SK-N-MC (cell line): ENCODE results near the gene PLA2G4E.

ENCODE experiments used
- DNase-seq: peaks from one replicate; pipeline ENCODE4 v3.0.0-alpha.2; 2011; ENCODE audit warnings: low read depth, low spot score
- H3K27ac ChIP-seq: fragments of 200-600 bp; sonication (generic); 2 replicates; pipeline ENCODE4 v1.5.1; 2016; ENCODE audit warnings: mixed run types
- H3K36me3 ChIP-seq: fragments of 200-600 bp; sonication (generic); 2 replicates; pipeline ENCODE4 v1.6.1; 2017; ENCODE audit warnings: antibody characterized with exemption, low read length, mixed read lengths; ENCODE audit not compliant: insufficient read depth
- H3K4me3 ChIP-seq: fragments of 200-600 bp; sonication (generic); 2 replicates; pipeline ENCODE4 v1.5.1; 2016
- H3K9ac ChIP-seq: fragments of 200-600 bp; sonication (generic); 2 replicates; pipeline ENCODE4 v1.8.0; 2017; ENCODE audit warnings: mixed run types, mixed read lengths; ENCODE audit not compliant: insufficient read length
- H3K9me3 ChIP-seq: fragments of 200-600 bp; sonication (generic); 2 replicates; pipeline ENCODE4 v1.6.1; 2017; ENCODE audit warnings: low read depth, mild to moderate bottlenecking, antibody characterized with exemption, low read length, moderate library complexity, mixed read lengths
- EZH2 ChIP-seq: fragments of 200-600 bp; sonication (generic); IDR thresholded peaks from one replicate; pipeline ENCODE4 v1.6.1; 2017; ENCODE audit warnings: antibody characterized with exemption
- FOXP2 ChIP-seq: optimal IDR thresholded peaks from 2 replicates; pipeline ENCODE3; 2011; ENCODE audit warnings: mild to moderate bottlenecking, moderate library complexity; ENCODE audit not compliant: insufficient read depth; ENCODE audit errors: extremely low read length, control extremely low read depth
- POLR2AphosphoS5 ChIP-seq: IDR thresholded peaks from 2 replicates; pipeline ENCODE4 v1.6.1; 2012; ENCODE audit warnings: mild to moderate bottlenecking, low read depth, low read length, borderline replicate concordance

Gene PLA2G4E

GRCh38 chr15:42020713-42021273 lies at the start of gene PLA2G4E:
PLA2G4E (minus strand) TSS chr15:42021042; CDS start chr15:42021030, 12 bp downstream.
- DNase-seq: no peak
- no peak for TF ChIP-seq POLR2AphosphoS5
- no peak for TF ChIP-seq FOXP2
- no peak for TF ChIP-seq EZH2
- no peak within 1 kb of the TSS for H3K4me3 ChIP-seq

GRCh38 chr15:42070279-42070975 lies 49.6 kb upstream of the PLA2G4E start:
- H3K27ac ChIP-seq: no peak overlapping the region
- H3K9me3 ChIP-seq: no peaks in the 10 kb centered on the region
- H3K4me3 ChIP-seq: no peak overlapping the region
- TF ChIP-seq EZH2: no peak
- no peak for TF ChIP-seq FOXP2
- no peak overlapping the region for H3K9ac ChIP-seq
- H3K36me3 ChIP-seq: no peaks in the 10 kb centered on the region
- DNase-seq: no peak

More at GRCh38 chr15:42020713-42021273, at the start of gene PLA2G4E:
- no peak within 1 kb of the TSS for H3K9ac ChIP-seq
- H3K27ac ChIP-seq: no peak within 1 kb of the TSS
- H3K36me3 ChIP-seq: no peaks in the 10 kb centered on the region
- H3K9me3 ChIP-seq: no peaks in the 10 kb centered on the region

- no peaks in the 10 kb centered on the region for H3K36me3 ChIP-seq
- DNase-seq: no peak
- H3K9me3 ChIP-seq: no peaks in the 10 kb centered on the region
- no peak overlapping the region for H3K27ac ChIP-seq
- TF ChIP-seq FOXP2 (no peak), EZH2 (no peak), POLR2AphosphoS5 (no peak)
- H3K9ac ChIP-seq: no peak overlapping the region
- no peak overlapping the region for H3K4me3 ChIP-seq
Measured at GRCh38 chr15:42069496-42070278, 48.8 kb upstream of the PLA2G4E start.

GRCh38 chr15:42069025-42069424 lies 48.2 kb upstream of the PLA2G4E start:
- H3K27ac ChIP-seq: no peak overlapping the region
- no peak for TF ChIP-seq EZH2
- DNase-seq: no peak
- H3K9me3 ChIP-seq: no peaks in the 10 kb centered on the region
- no peak overlapping the region for H3K4me3 ChIP-seq
- H3K36me3 ChIP-seq: no peaks in the 10 kb centered on the region
- no peak overlapping the region for H3K9ac ChIP-seq

GRCh38 chr15:42068601-42069000 lies 47.8 kb upstream of the PLA2G4E start:
- H3K36me3 ChIP-seq: no peaks in the 10 kb centered on the region
- H3K9ac ChIP-seq: no peak overlapping the region
- H3K9me3 ChIP-seq: no peaks in the 10 kb centered on the region
- DNase-seq: no peak
- no peak overlapping the region for H3K4me3 ChIP-seq
- TF ChIP-seq FOXP2 (no peak), EZH2 (no peak), POLR2AphosphoS5 (no peak)
- H3K27ac ChIP-seq: no peak overlapping the region

GRCh38 chr15:42066764-42067415 lies 46.0 kb upstream of the PLA2G4E start:
- no peak for DNase-seq
- no peaks in the 10 kb centered on the region for H3K36me3 ChIP-seq
- no peaks in the 10 kb centered on the region for H3K9me3 ChIP-seq
- TF ChIP-seq EZH2 (no peak), POLR2AphosphoS5 (no peak)
- no peak overlapping the region for H3K4me3 ChIP-seq
- H3K9ac ChIP-seq: no peak overlapping the region
- no peak overlapping the region for H3K27ac ChIP-seq

GRCh38 chr15:42065468-42065867 lies 44.6 kb upstream of the PLA2G4E start:
- no peak overlapping the region for H3K4me3 ChIP-seq
- DNase-seq: no peak
- no peak overlapping the region for H3K9ac ChIP-seq
- H3K36me3 ChIP-seq: no peaks in the 10 kb centered on the region
- H3K9me3 ChIP-seq: no peaks in the 10 kb centered on the region
- H3K27ac ChIP-seq: no peak overlapping the region
- no peak for TF ChIP-seq EZH2
- no peak for TF ChIP-seq FOXP2
- no peak for TF ChIP-seq POLR2AphosphoS5

- no peak overlapping the region for H3K4me3 ChIP-seq
- no peak overlapping the region for H3K27ac ChIP-seq
- no peaks in the 10 kb centered on the region for H3K36me3 ChIP-seq
- H3K9me3 ChIP-seq: no peaks in the 10 kb centered on the region
- DNase-seq: no peak
- TF ChIP-seq POLR2AphosphoS5 (no peak), FOXP2 (no peak), EZH2 (no peak)
- no peak overlapping the region for H3K9ac ChIP-seq
Measured at GRCh38 chr15:42065033-42065432, 44.2 kb upstream of the PLA2G4E start.

- Histone ChIP-seq H3K36me3 (no peaks in the 10 kb centered on the region), H3K9me3 (no peaks in the 10 kb centered on the region), H3K9ac (no peak overlapping the region), H3K27ac (no peak overlapping the region), H3K4me3 (no peak overlapping the region)
- TF ChIP-seq FOXP2: no peak
- TF ChIP-seq POLR2AphosphoS5: no peak
- TF ChIP-seq EZH2: no peak
- no peak for DNase-seq
Measured at GRCh38 chr15:42064271-42064670, 43.4 kb upstream of the PLA2G4E start.
